ENCODE data around the gene EEPD1.
"Not testable (repeated sequence)": the region's sequence is repeated elsewhere in the genome, so short reads cannot be mapped to it uniquely, and the experiment has no call there.

Gene EEPD1

DNA sequence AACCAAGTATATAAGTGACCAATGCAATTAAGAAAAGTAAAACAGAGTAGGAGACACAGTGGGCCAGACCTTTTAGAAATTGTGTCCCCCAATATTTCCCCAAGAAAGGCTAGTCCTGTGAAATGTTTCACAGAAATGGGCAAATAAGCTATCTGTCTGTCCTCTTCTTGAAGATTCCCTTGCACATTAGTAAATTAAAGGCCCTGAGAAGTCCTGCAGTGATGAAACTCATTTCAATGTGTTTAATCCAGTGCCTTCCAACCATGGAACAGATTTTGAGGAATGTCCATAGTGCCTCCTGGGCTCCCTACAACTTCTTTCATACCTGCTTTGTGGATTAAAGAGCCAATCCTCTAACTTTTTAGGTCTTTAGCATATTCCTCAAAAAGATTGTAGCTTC, 11.2 kb upstream of the EEPD1 start:
- DNase-seq, result no peak
- Histone ChIP-seq H3K36me3 (no peaks in the 10 kb centered on the region), H3K27ac (no peak overlapping the region), H3K9me3 (ENCODE audit: severe bottlenecking) (no peaks in the 10 kb centered on the region), H3K27me3 (ENCODE audit: insufficient read depth, low read depth, severe bottlenecking) (no peaks in the 10 kb centered on the region), H3K4me3 (ENCODE audit: low read depth, low read length) (no peak overlapping the region)
- TF ChIP-seq, protein P1, sequence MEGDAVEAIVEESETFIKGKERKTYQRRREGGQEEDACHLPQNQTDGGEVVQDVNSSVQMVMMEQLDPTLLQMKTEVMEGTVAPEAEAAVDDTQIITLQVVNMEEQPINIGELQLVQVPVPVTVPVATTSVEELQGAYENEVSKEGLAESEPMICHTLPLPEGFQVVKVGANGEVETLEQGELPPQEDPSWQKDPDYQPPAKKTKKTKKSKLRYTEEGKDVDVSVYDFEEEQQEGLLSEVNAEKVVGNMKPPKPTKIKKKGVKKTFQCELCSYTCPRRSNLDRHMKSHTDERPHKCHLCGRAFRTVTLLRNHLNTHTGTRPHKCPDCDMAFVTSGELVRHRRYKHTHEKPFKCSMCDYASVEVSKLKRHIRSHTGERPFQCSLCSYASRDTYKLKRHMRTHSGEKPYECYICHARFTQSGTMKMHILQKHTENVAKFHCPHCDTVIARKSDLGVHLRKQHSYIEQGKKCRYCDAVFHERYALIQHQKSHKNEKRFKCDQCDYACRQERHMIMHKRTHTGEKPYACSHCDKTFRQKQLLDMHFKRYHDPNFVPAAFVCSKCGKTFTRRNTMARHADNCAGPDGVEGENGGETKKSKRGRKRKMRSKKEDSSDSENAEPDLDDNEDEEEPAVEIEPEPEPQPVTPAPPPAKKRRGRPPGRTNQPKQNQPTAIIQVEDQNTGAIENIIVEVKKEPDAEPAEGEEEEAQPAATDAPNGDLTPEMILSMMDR (IDR thresholded peaks at IDR 0.05; ENCODE audit: low read depth, low read length), result no peak

DNA sequence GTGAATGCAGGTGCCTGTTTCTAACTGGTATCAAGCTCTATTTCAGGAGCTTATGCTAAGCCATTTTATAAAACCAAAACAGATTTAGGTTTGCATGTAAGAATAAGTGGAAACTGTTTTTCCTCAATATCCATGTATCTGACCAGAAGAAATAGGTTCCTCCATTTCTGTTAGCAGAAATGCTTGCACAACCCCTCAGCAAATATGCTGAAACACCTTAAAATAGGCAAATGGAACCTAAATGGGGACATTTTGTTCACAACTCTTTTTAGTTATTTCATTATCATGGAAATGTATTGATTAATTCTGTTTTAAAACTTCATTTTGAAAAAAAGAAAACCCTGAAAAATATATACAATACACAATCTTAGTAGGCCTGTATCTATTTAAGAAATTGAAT, 8.9 kb upstream of the EEPD1 start:
- H3K9me3 ChIP-seq (ENCODE audit: severe bottlenecking), result no peaks in the 10 kb centered on the region
- no peak for DNase-seq
- H3K27ac ChIP-seq, result no peak overlapping the region
- H3K36me3 ChIP-seq, result no peaks in the 10 kb centered on the region
- H3K4me3 ChIP-seq (ENCODE audit: low read depth, low read length), result no peak overlapping the region
- H3K27me3 ChIP-seq (ENCODE audit: insufficient read depth, low read depth, severe bottlenecking), result no peaks in the 10 kb centered on the region
- TF ChIP-seq, protein P1 (IDR thresholded peaks at IDR 0.05; ENCODE audit: low read depth, low read length), result no peak

DNA sequence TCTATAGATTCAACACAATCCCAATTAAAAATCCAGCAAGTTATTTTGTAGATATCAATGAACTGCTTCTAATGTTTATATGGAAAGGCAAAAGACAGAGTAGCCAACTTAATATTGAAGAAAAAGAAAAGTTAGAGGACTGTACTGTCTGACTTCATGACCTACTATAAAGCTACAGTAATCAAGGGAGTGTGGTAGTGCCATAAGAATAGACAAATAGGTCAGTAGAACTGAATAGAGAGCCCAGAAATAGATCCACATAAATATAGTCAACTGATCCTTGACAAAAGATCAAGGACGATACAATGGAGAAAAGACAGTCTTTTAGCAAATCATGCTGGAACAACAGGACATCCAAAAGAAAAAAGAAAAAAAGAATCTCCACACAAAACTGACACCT, 7.4 kb upstream of the EEPD1 start:
- Histone ChIP-seq H3K36me3 (no peaks in the 10 kb centered on the region), H3K4me3 (ENCODE audit: low read depth, low read length) (no peak overlapping the region), H3K9me3 (ENCODE audit: severe bottlenecking) (no peaks in the 10 kb centered on the region), H3K27ac (no peak overlapping the region), H3K27me3 (ENCODE audit: insufficient read depth, low read depth, severe bottlenecking) (no peaks in the 10 kb centered on the region)
- TF ChIP-seq, protein P1 (IDR thresholded peaks at IDR 0.05; ENCODE audit: low read depth, low read length), result no peak
- no peak for DNase-seq

DNA sequence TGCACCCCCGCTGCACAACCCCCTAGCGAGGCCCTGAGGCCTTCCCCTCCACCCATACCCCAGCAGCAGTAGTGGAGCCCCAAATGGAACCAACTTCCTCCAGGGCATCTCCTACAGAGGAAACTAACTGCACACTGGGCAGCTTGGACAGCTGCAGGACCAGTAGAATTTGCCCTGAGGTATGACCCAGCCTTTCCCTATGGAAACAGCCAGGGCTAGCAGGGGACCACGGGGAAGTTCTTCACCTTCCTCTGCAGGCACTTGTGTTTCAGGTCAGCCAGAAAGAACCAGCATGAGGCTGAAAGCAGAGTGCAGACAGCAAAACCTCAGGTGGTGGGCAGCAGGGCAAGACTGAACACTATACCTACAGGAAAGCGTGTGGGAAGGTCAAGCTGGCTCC, 5.7 kb upstream of the EEPD1 start:
- H3K9me3 ChIP-seq (ENCODE audit: severe bottlenecking), result no peaks in the 10 kb centered on the region
- no peak for DNase-seq
- TF ChIP-seq, protein P1 (IDR thresholded peaks at IDR 0.05; ENCODE audit: low read depth, low read length), result no peak

DNA sequence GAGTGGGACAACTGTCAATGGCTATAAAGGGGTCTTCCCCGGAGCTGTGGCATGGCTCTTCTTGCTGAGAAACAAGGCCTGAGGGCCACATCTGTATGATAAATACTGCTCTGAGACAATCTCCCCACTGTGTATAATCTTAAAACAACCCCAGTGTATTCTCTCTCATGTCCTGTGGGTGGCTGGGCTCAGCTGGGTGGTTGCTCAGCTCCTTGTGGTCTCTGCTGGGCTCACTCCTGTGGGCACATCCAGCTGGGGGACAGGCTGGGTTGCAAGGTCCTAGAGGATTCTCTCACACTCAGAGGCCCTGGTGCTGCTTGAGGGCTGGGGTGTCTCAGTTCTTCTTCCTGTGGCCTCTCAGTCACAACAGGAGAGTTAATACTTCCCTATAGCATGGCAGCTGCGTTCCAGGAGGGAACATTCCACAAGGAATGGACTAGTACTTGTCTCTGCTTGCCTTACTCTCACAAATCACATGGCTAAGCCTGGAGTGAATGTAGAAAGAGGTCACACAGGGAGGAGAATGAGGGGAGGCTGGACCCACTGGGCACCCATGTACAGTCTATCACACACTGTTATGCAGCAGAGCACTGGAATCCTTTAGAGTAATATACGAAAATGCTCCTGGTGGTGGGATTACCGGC, 4.5 kb upstream of the EEPD1 start:
- Histone ChIP-seq H3K27ac (no peak overlapping the region), H3K27me3 (ENCODE audit: insufficient read depth, low read depth, severe bottlenecking) (no peaks in the 10 kb centered on the region), H3K9me3 (ENCODE audit: severe bottlenecking) (no peaks in the 10 kb centered on the region), H3K4me3 (ENCODE audit: low read depth, low read length) (no peak overlapping the region), H3K36me3 (no peaks in the 10 kb centered on the region)
- TF ChIP-seq, protein P1 (IDR thresholded peaks at IDR 0.05; ENCODE audit: low read depth, low read length), result no peak
- DNase-seq, result no peak

More for the DNA sequence above, 5.7 kb upstream of the EEPD1 start:
- no peaks in the 10 kb centered on the region for H3K27me3 ChIP-seq (ENCODE audit: insufficient read depth, low read depth, severe bottlenecking)
- H3K36me3 ChIP-seq, result no peaks in the 10 kb centered on the region
- no peak overlapping the region for H3K4me3 ChIP-seq (ENCODE audit: low read depth, low read length)
- H3K27ac ChIP-seq, result no peak overlapping the region

DNA sequence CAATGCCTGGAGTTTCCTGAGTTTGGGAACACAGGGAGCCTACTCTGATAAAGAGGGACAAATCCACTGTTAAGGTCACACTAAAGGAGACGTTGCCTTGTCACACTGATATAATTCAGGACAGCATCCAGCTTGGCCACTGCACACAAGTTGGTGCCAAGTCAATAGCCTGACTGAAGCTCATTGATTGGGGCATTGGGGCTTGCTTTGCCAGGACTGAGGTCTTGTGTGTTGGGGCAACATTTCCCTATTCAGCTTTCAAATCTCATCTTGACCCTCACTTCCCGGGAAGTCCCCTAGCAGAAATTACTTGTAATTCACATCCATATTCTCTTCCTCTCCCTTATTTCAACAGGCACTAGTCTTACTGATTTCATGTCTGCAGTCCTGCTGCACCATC, 3.8 kb upstream of the EEPD1 start:
- not testable (repeated sequence) for H3K9me3 ChIP-seq (ENCODE audit: severe bottlenecking); DNase-seq; H3K4me3 ChIP-seq (ENCODE audit: low read depth, low read length); H3K36me3 ChIP-seq; H3K27ac ChIP-seq; H3K27me3 ChIP-seq (ENCODE audit: insufficient read depth, low read depth, severe bottlenecking)
